ENCODE data around the gene CLDN34. TPM values are rescaled to one million over a fixed set of nuclear protein-coding genes. Genes with fewer than 3 reads are reported as not detected.

The CLDN34 gene
- total RNA-seq, 3 donors from 2014 or later: 0.49 TPM; not detected in 2

- ATAC-seq: no peak
- intact Hi-C loops (cut with DNase I, micrococcal nuclease): no loop called here
- Histone ChIP-seq H3K4me3 (no peak overlapping the region), H3K4me1 (ENCODE audit: low read depth) (no peaks in the 10 kb centered on the region), H3K9me3 (no peaks in the 10 kb centered on the region), H3K36me3 (ENCODE audit: low read depth) (no peaks in the 10 kb centered on the region)
- no peak for DNase-seq
- TF ChIP-seq CTCF (IDR thresholded peaks at IDR 0.05): no peak
Observed at GRCh38 chrX:10004832-10005475, 37.8 kb downstream of the CLDN34 start.

- ATAC-seq: no peak
- H3K36me3 ChIP-seq (ENCODE audit: low read depth): no peaks in the 10 kb centered on the region
- H3K4me3 ChIP-seq: no peak overlapping the region
- no peak for TF ChIP-seq CTCF (IDR thresholded peaks at IDR 0.05)
- no peaks in the 10 kb centered on the region for H3K4me1 ChIP-seq (ENCODE audit: low read depth)
- no peak for DNase-seq
- no peaks in the 10 kb centered on the region for H3K9me3 ChIP-seq
- intact Hi-C loops (cut with DNase I, micrococcal nuclease): no loop called here
Observed at GRCh38 chrX:10006086-10006485, 38.9 kb downstream of the CLDN34 start.

GRCh38 chrX:10006770-10007169 is 39.6 kb downstream of the CLDN34 start:
- no peak overlapping the region for H3K4me3 ChIP-seq
- TF ChIP-seq CTCF (IDR thresholded peaks at IDR 0.05): no peak
- H3K36me3 ChIP-seq (ENCODE audit: low read depth): no peaks in the 10 kb centered on the region
- intact Hi-C loops (cut with DNase I, micrococcal nuclease): no loop called here
- no peaks in the 10 kb centered on the region for H3K9me3 ChIP-seq
- DNase-seq (no peak), ATAC-seq (no peak)
- no peaks in the 10 kb centered on the region for H3K4me1 ChIP-seq (ENCODE audit: low read depth)

DNA sequence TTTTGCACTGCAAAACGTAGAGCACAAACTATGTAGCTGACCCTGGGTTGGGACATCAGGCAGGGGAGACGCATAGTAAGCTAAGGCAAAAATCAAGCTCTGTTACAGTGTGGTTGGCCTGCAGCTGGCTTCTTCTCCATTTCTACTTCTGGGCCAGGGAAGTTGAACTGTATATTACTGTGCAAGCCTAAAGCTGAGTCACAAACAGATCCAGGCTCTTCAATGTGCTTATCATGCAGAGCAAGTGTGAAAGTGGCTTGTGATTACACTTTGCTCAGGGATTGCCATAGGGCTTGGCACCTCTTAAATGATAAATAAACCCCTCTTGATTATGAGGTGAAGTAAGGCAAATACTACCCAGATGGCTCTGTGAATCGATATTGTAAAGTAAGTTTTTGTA is 40.5 kb downstream of the CLDN34 start:
- Histone ChIP-seq H3K36me3 (ENCODE audit: low read depth) (no peaks in the 10 kb centered on the region), H3K9me3 (no peaks in the 10 kb centered on the region), H3K4me1 (ENCODE audit: low read depth) (no peaks in the 10 kb centered on the region), H3K4me3 (no peak overlapping the region)
- DNase-seq (no peak), ATAC-seq (no peak)
- TF ChIP-seq CTCF (IDR thresholded peaks at IDR 0.05): no peak
- intact Hi-C loops (cut with DNase I, micrococcal nuclease): no loop called here

DNA sequence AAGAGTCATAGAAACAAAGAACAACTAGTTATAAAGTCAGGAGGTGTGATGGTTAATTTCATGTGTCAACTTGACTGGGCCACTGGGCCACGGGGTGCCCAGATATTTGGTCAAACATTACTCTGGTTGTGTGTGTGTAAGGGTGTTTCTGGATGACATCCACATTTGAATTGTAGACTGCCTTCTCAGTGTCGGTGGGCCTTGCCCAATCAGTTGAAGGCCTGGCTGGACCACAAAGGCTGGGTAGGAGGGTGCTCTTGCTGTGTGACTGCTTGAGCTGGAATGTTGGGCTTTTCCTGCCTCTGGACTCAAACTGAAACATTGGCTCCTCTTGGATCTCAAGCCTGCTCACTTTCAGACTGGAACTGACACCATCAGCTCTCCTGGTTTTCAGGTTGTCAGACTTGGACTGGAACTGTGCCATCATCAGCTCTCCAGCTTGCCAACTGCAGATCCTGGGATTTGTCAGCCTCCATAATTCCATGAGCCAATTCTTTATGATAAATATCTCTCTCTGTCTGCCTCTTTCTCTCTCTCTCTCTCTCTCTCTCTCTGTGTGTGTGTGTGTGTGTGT is 41.4 kb downstream of the CLDN34 start:
- no peaks in the 10 kb centered on the region for H3K9me3 ChIP-seq
- DNase-seq: no peak
- no peak overlapping the region for H3K4me3 ChIP-seq
- H3K4me1 ChIP-seq (ENCODE audit: low read depth): no peaks in the 10 kb centered on the region
- intact Hi-C loops (cut with DNase I, micrococcal nuclease): no loop called here
- H3K36me3 ChIP-seq (ENCODE audit: low read depth): no peaks in the 10 kb centered on the region
- ATAC-seq: no peak
- TF ChIP-seq CTCF (IDR thresholded peaks at IDR 0.05): no peak

Data from mucosa of descending colon (tissue), 3 donors.